Measurements from ENCODE around the gene SYCE3.

Gene SYCE3

DNA sequence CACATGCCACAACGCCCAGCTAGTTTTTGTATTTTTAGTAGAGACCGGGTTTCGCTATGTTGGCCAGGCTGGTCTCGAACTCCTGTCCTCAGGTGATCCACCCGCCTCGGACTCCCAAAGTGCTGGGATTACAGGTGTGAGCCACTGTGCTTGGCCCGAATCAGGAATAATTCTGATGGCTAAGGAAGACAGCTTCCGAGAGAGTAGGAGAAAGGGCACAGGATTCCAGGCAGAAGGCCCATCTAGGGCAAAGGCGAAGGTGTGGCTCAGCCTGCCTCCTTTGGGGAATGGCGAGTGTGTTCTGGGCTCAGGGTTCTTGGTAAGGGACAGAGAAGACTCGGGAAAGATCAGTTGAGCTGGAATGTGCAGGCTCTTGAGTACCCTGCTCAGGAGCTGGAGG lies 1.6 kb upstream of the SYCE3 start:
- ChIA-PET CTCF (interaction anchor here (0.6 to 1.7 kb wide), 2 partner anchors 11 to 25 kb away, joined by 3 to 10 read pairs; no protein-coding TSS in a partner anchor), POLR2A (ENCODE audit: low non-redundant PET) (interaction anchor here (0.6 kb wide), 1 partner anchor 11 kb away, joined by 5 read pairs; no protein-coding TSS in a partner anchor)

DNA sequence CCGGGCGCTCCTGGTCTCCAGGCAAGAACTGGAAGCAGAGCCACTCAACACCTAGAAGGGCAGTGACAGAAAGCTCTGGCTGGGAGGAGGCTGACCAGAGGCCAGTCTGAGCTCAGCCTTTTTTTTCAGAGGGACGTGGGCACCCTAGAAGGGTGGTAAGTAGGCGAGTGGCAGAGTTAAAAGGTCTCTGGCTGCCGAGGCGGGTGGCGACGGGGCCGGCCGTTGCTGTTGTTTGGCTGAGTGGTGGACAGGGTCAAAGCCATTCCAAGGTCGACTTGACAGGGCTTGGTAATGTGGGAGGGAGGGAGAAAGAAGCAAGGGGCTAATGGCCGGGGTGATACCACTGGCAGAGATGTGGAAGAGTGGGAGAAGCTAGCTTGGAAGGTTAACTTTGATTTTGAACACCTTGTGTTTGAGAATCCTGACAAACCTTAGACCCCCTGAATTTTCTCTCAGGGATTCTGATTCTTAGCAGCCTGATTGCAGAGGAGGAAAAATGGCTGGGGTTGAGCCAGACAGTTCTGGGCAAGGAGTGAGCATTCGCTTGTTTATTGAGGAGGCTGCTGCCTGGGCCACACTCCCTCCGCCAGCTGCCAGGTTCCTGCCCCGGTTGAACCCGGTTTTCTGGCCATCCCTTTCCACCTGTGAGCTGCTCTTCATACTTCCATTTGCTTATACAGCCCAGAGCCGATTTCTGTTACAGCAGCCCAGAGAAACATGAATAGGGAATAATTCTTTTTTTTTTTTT lies 868 bp upstream of the SYCE3 start:
- H3K27ac ChIP-seq, result peak overlapping the region; percentile 59
- no peak for DNase-seq (ENCODE audit: low spot score)
- POLR2A ChIA-PET (ENCODE audit: low non-redundant PET), result interaction anchor here (0.5 to 1.6 kb wide), 6 partner anchors 24 to 55 kb away, joined by 3 to 11 read pairs (median 4); partner anchors contain the start of genes NCAPH2 and SCO2
- CTCF ChIA-PET, result interaction anchor here (0.6 to 1.7 kb wide), 8 partner anchors 13 to 38 kb away, joined by 3 to 10 read pairs (median 4); partner anchors contain the start of gene SCO2
- TF ChIP-seq, protein P1, sequence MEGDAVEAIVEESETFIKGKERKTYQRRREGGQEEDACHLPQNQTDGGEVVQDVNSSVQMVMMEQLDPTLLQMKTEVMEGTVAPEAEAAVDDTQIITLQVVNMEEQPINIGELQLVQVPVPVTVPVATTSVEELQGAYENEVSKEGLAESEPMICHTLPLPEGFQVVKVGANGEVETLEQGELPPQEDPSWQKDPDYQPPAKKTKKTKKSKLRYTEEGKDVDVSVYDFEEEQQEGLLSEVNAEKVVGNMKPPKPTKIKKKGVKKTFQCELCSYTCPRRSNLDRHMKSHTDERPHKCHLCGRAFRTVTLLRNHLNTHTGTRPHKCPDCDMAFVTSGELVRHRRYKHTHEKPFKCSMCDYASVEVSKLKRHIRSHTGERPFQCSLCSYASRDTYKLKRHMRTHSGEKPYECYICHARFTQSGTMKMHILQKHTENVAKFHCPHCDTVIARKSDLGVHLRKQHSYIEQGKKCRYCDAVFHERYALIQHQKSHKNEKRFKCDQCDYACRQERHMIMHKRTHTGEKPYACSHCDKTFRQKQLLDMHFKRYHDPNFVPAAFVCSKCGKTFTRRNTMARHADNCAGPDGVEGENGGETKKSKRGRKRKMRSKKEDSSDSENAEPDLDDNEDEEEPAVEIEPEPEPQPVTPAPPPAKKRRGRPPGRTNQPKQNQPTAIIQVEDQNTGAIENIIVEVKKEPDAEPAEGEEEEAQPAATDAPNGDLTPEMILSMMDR (conservative IDR thresholded peaks at IDR 0.05; ENCODE audit: low read depth), result no peak

More for the DNA sequence above, 1.6 kb upstream of the SYCE3 start:
- TF ChIP-seq, protein P1 (conservative IDR thresholded peaks at IDR 0.05; ENCODE audit: low read depth), result no peak
- H3K27ac ChIP-seq, result no peak overlapping the region
- no peak for DNase-seq (ENCODE audit: low spot score)

DNA sequence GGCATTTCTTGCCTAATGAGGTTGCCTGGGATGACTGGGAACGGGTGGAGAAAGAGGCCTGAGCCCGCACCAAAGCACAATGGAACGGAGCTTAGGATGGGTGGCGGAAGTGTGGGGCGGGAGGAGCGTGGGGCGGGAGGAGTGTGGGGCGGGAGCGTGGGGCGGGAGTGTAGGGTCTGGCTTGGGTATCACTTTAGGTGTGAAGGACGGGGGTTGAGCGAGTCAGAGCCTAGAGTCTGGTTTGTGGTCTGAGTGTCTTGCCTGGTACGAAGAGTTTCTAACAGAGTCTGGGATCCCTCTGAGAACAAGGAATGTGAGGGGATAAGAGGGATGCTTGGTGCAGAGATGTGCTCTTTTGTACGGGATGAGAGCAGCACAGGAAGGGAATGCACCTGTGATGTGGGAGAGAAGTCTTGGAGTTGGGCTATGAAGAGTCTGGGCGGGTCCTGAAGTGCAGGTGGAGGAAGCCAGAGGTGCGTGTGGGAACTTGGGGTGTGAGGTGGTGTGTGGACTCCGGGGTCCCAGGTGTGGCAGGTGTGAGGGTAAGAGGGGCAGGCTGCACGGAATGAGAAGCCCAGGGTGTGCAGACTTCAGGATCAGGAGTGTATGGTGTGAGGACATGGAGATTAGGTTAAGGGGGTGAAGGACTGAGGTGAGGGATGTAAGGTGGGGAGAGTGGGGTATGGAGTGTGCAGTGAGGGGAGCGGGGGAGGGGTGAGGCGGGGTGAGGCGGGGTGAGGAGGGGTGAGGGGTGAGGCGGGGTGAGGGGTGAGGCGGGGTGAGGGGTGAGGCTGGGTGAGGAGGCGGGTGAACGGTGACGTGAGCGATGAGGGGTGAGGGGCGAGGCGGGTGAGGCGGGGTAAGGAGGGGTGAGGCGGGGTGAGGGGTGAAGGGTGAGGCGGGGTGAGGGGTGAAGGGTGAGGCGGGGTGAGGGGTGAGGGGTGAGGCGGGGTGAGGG lies 1.0 kb downstream of the SYCE3 start:
- CTCF ChIA-PET, result no interaction called here
- peak overlapping the region; percentile 40 for H3K27ac ChIP-seq
- POLR2A ChIA-PET (ENCODE audit: low non-redundant PET), result no interaction called here
- no peak for DNase-seq (ENCODE audit: low spot score)
- TF ChIP-seq, protein P1 (conservative IDR thresholded peaks at IDR 0.05; ENCODE audit: low read depth), result no peak

DNA sequence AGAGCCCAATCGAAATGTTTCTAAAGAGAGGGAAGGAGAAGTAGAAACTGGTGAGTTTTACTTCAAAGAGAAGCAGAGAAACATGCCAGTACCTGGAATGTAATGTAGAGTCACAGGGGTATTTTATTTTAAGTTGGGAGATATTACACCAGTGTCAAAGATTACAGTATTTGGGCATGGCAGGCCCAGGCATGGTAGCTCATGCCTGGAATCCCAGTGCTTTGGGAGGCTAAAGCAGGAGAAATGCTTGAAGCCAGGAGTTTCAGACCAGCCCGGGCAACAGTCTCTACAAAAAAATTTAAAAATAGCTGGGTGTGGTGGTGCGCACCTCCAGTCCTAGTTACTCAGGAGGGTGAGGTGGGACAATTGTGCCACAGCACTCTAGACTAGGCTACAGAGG lies 2.7 kb downstream of the SYCE3 start:
- ChIA-PET CTCF (no interaction called here), POLR2A (ENCODE audit: low non-redundant PET) (no interaction called here)
- TF ChIP-seq, protein P1 (conservative IDR thresholded peaks at IDR 0.05; ENCODE audit: low read depth), result no peak
- DNase-seq (ENCODE audit: low spot score), result no peak
- H3K27ac ChIP-seq, result peak overlapping the region; percentile 85

DNA sequence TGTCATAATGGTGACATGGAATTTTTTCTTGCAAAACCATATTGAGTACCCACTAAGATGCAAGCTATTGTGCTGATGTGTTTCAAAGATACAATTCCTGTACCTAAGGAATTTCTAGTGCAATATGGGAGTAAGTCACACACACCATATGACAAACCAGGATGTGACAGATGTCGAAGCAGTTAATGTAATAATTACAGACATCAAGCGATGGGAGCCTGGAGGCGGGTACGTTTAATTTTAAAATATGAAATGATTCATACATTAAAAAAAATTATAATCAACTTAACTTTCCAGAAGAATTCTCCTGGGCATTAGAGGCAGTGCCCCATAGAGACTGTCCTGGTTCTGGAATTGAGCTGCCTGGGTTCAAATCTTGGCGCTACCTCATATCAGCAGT lies 6.0 kb downstream of the SYCE3 start:
- POLR2A ChIA-PET (ENCODE audit: low non-redundant PET), result no interaction called here

More for the DNA sequence above, 6.0 kb downstream of the SYCE3 start:
- DNase-seq (ENCODE audit: low spot score), result no peak
- H3K27ac ChIP-seq, result no peak overlapping the region
- TF ChIP-seq, protein P1 (conservative IDR thresholded peaks at IDR 0.05; ENCODE audit: low read depth), result no peak
- CTCF ChIA-PET, result no interaction called here

Measured in RWPE1 (cell line).